ENCODE results near the gene CTNNA3.
A peak's percentile ranks its signal among the peaks of the same experiment; 100 is the strongest.

CTNNA3 gene

DNA sequence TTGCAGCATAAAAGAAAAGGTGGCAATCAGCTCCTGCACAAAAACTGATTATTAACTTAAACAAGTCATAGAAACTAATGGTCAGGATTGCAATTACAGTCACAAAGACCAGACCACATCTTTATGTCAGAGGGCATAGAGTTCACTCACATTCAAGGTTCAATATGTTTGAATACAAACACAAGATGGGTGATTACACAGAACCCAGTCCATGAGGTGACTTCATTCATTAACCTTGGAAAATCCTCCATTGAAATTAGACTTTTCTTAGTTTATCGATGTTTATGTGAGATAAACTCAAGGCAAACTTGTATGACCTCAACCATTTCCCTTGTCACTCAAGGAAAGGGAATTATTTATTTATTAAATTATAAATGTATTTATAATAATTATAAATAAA lies 1158.8 kb downstream of the CTNNA3 start:
- DNase-seq (ENCODE audit: low spot score), result no peak

GRCh38 chr10:66535439-66535838 lies 1160.6 kb downstream of the CTNNA3 start:
- no peak for DNase-seq (ENCODE audit: low spot score)

DNA sequence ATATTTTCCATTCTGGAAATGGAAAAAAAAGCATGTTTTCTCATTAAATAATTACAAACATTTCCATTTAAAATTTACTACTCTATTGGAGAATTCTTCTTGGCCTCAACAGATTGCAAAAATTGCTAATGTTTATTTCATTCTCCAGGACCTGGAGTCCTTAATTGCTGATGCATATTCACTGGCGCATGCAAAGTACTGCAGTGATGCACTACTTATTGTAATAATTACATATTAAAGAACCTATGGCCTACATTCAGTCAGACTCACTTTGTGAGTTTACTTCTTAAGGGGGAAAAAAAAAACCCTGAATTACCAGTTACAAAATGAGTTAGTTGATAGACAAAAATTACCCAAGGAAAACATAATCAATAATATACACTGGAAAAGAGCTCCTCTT lies 1161.1 kb downstream of the CTNNA3 start:
- no peak for DNase-seq (ENCODE audit: low spot score)

- DNase-seq (ENCODE audit: low spot score), result no peak
These were observed 1174.5 kb downstream of the CTNNA3 start for GRCh38 chr10:66521506-66521905.

- no peak for DNase-seq (ENCODE audit: low spot score)
These were observed 1176.4 kb downstream of the CTNNA3 start for GRCh38 chr10:66519616-66520015.

GRCh38 chr10:66514666-66515065 lies 1181.3 kb downstream of the CTNNA3 start:
- no peak for DNase-seq (ENCODE audit: low spot score)

DNA sequence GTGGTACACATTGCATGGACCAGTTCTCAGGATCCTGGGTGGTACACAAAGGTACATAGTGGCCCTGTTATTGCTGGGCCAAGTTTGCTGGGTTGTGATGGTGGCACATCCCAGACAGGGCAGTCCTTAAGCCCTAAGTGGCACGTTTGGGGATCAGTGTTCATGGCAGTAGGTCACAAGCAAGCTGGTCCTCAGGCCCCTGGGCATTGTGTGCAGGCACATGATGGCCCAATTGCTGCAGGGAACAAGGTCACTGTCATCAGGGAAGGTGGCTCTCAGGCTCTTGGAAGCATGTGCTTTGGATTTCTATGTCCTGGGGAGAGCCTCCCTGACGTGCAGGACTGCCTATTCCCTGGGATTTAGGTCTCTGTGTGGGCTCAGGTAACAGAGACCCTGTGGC lies 1182.5 kb downstream of the CTNNA3 start:
- DNase-seq (ENCODE audit: low spot score), result no peak

- no peak for DNase-seq (ENCODE audit: low spot score)
These were observed 1190.9 kb downstream of the CTNNA3 start for GRCh38 chr10:66505003-66505657.

GRCh38 chr10:66501356-66501755 lies 1194.6 kb downstream of the CTNNA3 start:
- DNase-seq (ENCODE audit: low spot score), result no peak

DNA sequence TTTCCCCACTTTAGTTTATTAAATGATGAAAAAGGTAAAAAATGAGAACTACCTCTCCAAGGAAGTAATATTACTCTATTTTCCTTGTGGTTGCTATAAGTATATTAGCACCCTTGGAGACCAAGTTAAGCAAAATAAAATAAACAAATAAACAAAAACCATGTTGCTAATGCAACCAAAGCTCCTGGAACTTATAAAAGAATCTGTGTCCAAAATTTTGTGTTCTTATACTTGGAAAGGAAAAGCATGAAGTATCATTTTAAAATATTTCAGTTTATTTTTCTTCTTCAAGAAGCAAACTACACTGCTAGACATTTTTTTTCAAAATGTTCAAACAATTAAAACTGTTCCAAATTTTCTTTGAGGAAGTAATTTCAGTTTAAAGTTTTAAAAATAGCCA lies 1212.0 kb downstream of the CTNNA3 start:
- no peak for DNase-seq (ENCODE audit: low spot score)

GRCh38 chr10:66472156-66472555 lies 1223.8 kb downstream of the CTNNA3 start:
- DNase-seq (ENCODE audit: low spot score), result no peak

GRCh38 chr10:66467042-66467441 lies 1229.0 kb downstream of the CTNNA3 start:
- DNase-seq (ENCODE audit: low spot score), result no peak

GRCh38 chr10:66466622-66467021 lies 1229.4 kb downstream of the CTNNA3 start:
- DNase-seq (ENCODE audit: low spot score), result no peak

DNA sequence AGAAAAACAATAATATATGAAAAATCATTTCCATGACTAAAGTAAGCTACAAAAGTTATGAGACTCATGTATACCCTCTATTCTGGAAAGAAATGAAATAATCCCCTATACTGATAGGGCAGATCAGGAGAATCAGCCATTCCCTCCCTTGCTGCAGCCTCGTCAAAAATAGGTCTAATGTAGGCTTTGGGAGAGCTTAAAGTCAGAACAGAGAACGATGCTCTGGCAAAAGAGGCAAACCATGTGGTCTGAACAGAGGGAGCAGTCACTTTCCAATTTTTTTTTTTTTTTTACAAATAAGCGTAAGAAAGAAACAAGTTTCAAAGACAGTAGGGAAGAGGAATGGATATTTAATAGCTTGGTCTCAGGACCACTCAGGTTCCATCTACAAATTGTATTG lies 1232.4 kb downstream of the CTNNA3 start:
- no peak for DNase-seq (ENCODE audit: low spot score)

- no peak for DNase-seq (ENCODE audit: low spot score)
These were observed 1238.4 kb downstream of the CTNNA3 start for GRCh38 chr10:66457629-66458028.

GRCh38 chr10:66455304-66455703 lies 1240.7 kb downstream of the CTNNA3 start:
- peak; percentile 33 for DNase-seq (ENCODE audit: low spot score)

- no peak for DNase-seq (ENCODE audit: low spot score)
These were observed 1255.4 kb downstream of the CTNNA3 start for GRCh38 chr10:66440568-66440967.

DNA sequence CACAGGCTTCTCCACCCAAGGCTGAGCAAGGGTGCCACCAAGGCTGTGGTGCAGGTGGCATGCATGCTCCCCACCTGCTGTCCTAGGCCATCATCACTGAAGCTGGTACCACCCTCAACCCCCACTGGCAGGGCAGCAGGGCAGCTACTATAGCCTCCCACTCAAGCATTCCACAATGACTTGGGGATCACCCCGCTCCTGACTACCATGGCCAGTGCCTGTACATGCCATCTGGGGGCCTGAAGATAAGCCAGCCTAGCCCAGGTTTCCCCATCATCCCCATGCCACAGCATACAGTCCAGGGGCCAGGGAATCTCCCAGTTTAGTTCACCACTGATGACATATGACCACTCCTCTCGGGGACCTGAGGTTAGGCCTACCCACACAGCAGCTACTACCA lies 1281.1 kb downstream of the CTNNA3 start:
- no peak for DNase-seq (ENCODE audit: low spot score)

DNA sequence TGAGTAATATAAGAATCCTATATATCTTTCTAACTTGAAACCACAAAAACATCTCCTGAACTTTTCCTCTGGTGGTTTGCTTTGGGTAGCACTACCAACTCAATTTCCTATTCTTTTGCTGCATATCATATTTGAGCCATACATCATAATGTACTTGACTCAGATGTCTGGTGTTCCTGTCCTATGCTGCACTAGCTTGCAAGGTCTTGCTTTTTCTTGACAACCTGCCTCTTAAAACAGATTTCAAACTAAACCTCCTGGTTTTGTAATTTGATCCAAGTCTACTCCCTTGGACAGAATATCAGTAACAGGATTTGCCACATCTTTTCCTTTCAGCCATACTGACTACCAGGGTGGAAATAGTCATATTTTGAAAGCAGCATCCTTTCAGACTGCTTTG lies 1290.4 kb downstream of the CTNNA3 start:
- no peak for DNase-seq (ENCODE audit: low spot score)

- no peak for DNase-seq (ENCODE audit: low spot score)
These were observed 1297.3 kb downstream of the CTNNA3 start for GRCh38 chr10:66398669-66399068.

- no peak for DNase-seq (ENCODE audit: low spot score)
These were observed 1301.5 kb downstream of the CTNNA3 start for GRCh38 chr10:66394342-66395063.

GRCh38 chr10:66390926-66391325 lies 1305.1 kb downstream of the CTNNA3 start:
- no peak for DNase-seq (ENCODE audit: low spot score)

DNA sequence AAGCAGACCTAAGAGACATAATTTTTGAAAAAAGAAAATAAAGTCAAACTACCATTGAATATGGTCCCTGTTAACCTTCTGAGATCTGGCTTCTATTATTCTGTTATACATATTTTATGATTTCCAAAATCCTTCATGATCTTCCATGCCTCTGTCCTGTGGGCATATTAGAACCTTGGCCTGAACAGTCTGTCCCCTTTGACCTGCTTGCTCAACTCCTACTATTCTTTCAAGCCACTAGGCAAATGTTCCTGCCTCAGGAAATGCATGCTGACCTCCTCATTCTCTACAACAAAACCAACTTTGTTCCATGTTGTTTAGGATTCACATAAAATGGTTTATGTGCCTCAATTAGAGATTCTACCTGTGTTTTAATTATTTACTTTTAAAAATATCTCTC lies 1315.0 kb downstream of the CTNNA3 start:
- DNase-seq (ENCODE audit: low spot score), result no peak

All from NAMALWA (cell line).